ENCODE data around the gene DCUN1D4.

DCUN1D4 gene

GRCh38 chr4:51842554-51843308 is at the start of gene DCUN1D4:
TSS of gene DCUN1D4 (plus strand) at chr4:51843153. CDS start at chr4:51843243, 90 bp downstream.
- peak; percentile 91 to 92 for ATAC-seq

- ATAC-seq, result no peak
These were observed 22.3 kb upstream of the DCUN1D4 start for GRCh38 chr4:51820443-51821234.

- no peak for ATAC-seq
These were observed 17.6 kb upstream of the DCUN1D4 start for GRCh38 chr4:51825341-51825740.

GRCh38 chr4:51830156-51830720 is 12.7 kb upstream of the DCUN1D4 start:
- ATAC-seq, result no peak

- ATAC-seq, result peak; percentile 55 to 56
These were observed 11.8 kb upstream of the DCUN1D4 start for GRCh38 chr4:51831133-51831532.

GRCh38 chr4:51833236-51833635 is 9.7 kb upstream of the DCUN1D4 start:
- ATAC-seq, result no peak

- ATAC-seq, result no peak
These were observed 7.9 kb upstream of the DCUN1D4 start for GRCh38 chr4:51835079-51835478.

GRCh38 chr4:51835855-51836254 is 7.1 kb upstream of the DCUN1D4 start:
- no peak for ATAC-seq

- ATAC-seq, result no peak
These were observed 6.4 kb upstream of the DCUN1D4 start for GRCh38 chr4:51836549-51836948.

GRCh38 chr4:51840781-51841180 is 2.2 kb upstream of the DCUN1D4 start:
- ATAC-seq, result no peak

- no peak for ATAC-seq
These were observed 793 bp upstream of the DCUN1D4 start for GRCh38 chr4:51842167-51842553.

- peak; percentile 13 to 18 for ATAC-seq
These were observed 578 bp downstream of the DCUN1D4 start for GRCh38 chr4:51843309-51844152.

GRCh38 chr4:51844153-51845054 is 1.5 kb downstream of the DCUN1D4 start:
- peak; percentile 34 to 37 for ATAC-seq

- no peak for ATAC-seq
These were observed 2.1 kb downstream of the DCUN1D4 start for GRCh38 chr4:51845055-51845426.

GRCh38 chr4:51845711-51846110 is 2.8 kb downstream of the DCUN1D4 start:
- no peak for ATAC-seq

GRCh38 chr4:51849430-51849829 is 6.5 kb downstream of the DCUN1D4 start:
- ATAC-seq, result no peak

- ATAC-seq, result no peak
These were observed 7.3 kb downstream of the DCUN1D4 start for GRCh38 chr4:51850294-51850693.

GRCh38 chr4:51851090-51851936 is 8.4 kb downstream of the DCUN1D4 start:
- no peak for ATAC-seq

GRCh38 chr4:51851937-51852290 is 9.0 kb downstream of the DCUN1D4 start:
- ATAC-seq, result no peak

- no peak for ATAC-seq
These were observed 10.2 kb downstream of the DCUN1D4 start for GRCh38 chr4:51853027-51853682.
